ENCODE data around the gene ANXA1. TPM values are rescaled to one million over a fixed set of nuclear protein-coding genes. Genes with fewer than 3 reads are reported as not detected.

Gene ANXA1
- total RNA-seq, 5 donors from 2014 or later (not counting 1 experiment from before 2014, with no cell fraction given): 173 to 570 (median 200) TPM

- no peaks in the 10 kb centered on the region for H3K27me3 Mint-ChIP-seq
- Histone ChIP-seq H3K36me3 (ENCODE audit: control insufficient read depth in 2 of 2, extremely low read depth in 1 of 2, insufficient read depth in 1 of 2, low read length in 1 of 2) (no peaks in the 10 kb centered on the region), H3K4me3 (ENCODE audit: control insufficient read depth in 1 of 2, extremely low read depth in 1 of 2, low read length in 1 of 2) (no peak overlapping the region), H3K27ac (ENCODE audit: low read length) (no peak overlapping the region), H3K4me1 (ENCODE audit: control insufficient read depth in 1 of 2, extremely low read depth in 1 of 2, insufficient read depth in 2 of 2, low read length in 2 of 2) (peaks cover 3 to 8% of the 10 kb centered on the region in 2 experiments), H3K27me3 (replicated peaks in 1 of 2; ENCODE audit: control insufficient read depth in 2 of 2, extremely low read depth in 1 of 2, insufficient read depth in 2 of 2, low read length in 1 of 2) (no peaks in the 10 kb centered on the region), H3K9me3 (no peaks in the 10 kb centered on the region)
- ChIA-PET CTCF (interaction anchor here (1.0 to 1.5 kb wide), 4 partner anchors 13 to 28 kb away, joined by 3 to 7 read pairs (median 5); no protein-coding TSS in a partner anchor), POLR2A (interaction anchor here in 1 of 2 donors (0.6 to 1.3 kb wide), 3 partner anchors 17 to 770 kb away, joined by 3 to 4 read pairs (median 4); no protein-coding TSS in a partner anchor)
- no peak for ATAC-seq (replicated peaks in 1 of 4)
- no peak overlapping the region for H3K27ac Mint-ChIP-seq
- no peak overlapping the region for H3K4me3 Mint-ChIP-seq
- H3K9me3 Mint-ChIP-seq: no peaks in the 10 kb centered on the region
- peaks cover 18 to 29% (median 26%) of the 10 kb centered on the region in 3 donors for H3K4me1 Mint-ChIP-seq
- H3K36me3 Mint-ChIP-seq: no peaks in the 10 kb centered on the region
- DNase-seq: no peak
Measured at GRCh38 chr9:73135394-73135793, 16.3 kb upstream of the ANXA1 start.

- WGBS (ENCODE audit: insufficient coverage): no CpG with 5 or more reads among the region's 4 CpGs
- peaks cover 0 to 3% of the 10 kb centered on the region in 2 experiments for H3K4me1 ChIP-seq (ENCODE audit: control insufficient read depth in 1 of 2, extremely low read depth in 1 of 2, insufficient read depth in 2 of 2, low read length in 2 of 2)
- H3K27ac ChIP-seq (ENCODE audit: low read length): no peak overlapping the region
- ATAC-seq (replicated peaks in 1 of 4) (no peak), DNase-seq (no peak)
- H3K27me3 Mint-ChIP-seq: no peaks in the 10 kb centered on the region
- no peaks in the 10 kb centered on the region for H3K27me3 ChIP-seq (replicated peaks in 1 of 2; ENCODE audit: control insufficient read depth in 2 of 2, extremely low read depth in 1 of 2, insufficient read depth in 2 of 2, low read length in 1 of 2)
- H3K36me3 Mint-ChIP-seq: no peaks in the 10 kb centered on the region
- H3K9me3 Mint-ChIP-seq: no peaks in the 10 kb centered on the region
- H3K27ac Mint-ChIP-seq: no peak overlapping the region
- no peaks in the 10 kb centered on the region for H3K9me3 ChIP-seq
- H3K4me1 Mint-ChIP-seq: peaks cover 8 to 11% (median 11%) of the 10 kb centered on the region in 3 donors
- H3K4me3 ChIP-seq (ENCODE audit: control insufficient read depth in 1 of 2, extremely low read depth in 1 of 2, low read length in 1 of 2): no peak overlapping the region
- no peak overlapping the region for H3K4me3 Mint-ChIP-seq
- POLR2A ChIA-PET: interaction anchor here in 1 of 2 donors (0.6 kb wide), 1 partner anchor 15 kb away, joined by 3 read pairs; no protein-coding TSS in a partner anchor
- no peaks in the 10 kb centered on the region for H3K36me3 ChIP-seq (ENCODE audit: control insufficient read depth in 2 of 2, extremely low read depth in 1 of 2, insufficient read depth in 1 of 2, low read length in 1 of 2)
- CTCF ChIA-PET: no interaction called here
Measured at GRCh38 chr9:73137286-73137899, 14.3 kb upstream of the ANXA1 start.

- WGBS (ENCODE audit: insufficient coverage): 100% methylated on average over 1 of the region's 2 CpGs
- Histone ChIP-seq H3K4me3 (ENCODE audit: control insufficient read depth in 1 of 2, extremely low read depth in 1 of 2, low read length in 1 of 2) (no peak overlapping the region), H3K9me3 (no peaks in the 10 kb centered on the region), H3K4me1 (ENCODE audit: control insufficient read depth in 1 of 2, extremely low read depth in 1 of 2, insufficient read depth in 2 of 2, low read length in 2 of 2) (peaks cover 0 to 3% of the 10 kb centered on the region in 2 experiments), H3K36me3 (ENCODE audit: control insufficient read depth in 2 of 2, extremely low read depth in 1 of 2, insufficient read depth in 1 of 2, low read length in 1 of 2) (no peaks in the 10 kb centered on the region), H3K27ac (ENCODE audit: low read length) (no peak overlapping the region), H3K27me3 (replicated peaks in 1 of 2; ENCODE audit: control insufficient read depth in 2 of 2, extremely low read depth in 1 of 2, insufficient read depth in 2 of 2, low read length in 1 of 2) (no peaks in the 10 kb centered on the region)
- DNase-seq (no peak), ATAC-seq (replicated peaks in 1 of 4) (no peak)
- CTCF ChIA-PET: no interaction called here
- H3K9me3 Mint-ChIP-seq: no peaks in the 10 kb centered on the region
- no peaks in the 10 kb centered on the region for H3K27me3 Mint-ChIP-seq
- POLR2A ChIA-PET: interaction anchor here in 1 of 2 donors (0.6 kb wide), 1 partner anchor 15 kb away, joined by 3 read pairs; no protein-coding TSS in a partner anchor
- H3K4me1 Mint-ChIP-seq: peaks cover 3 to 9% (median 7%) of the 10 kb centered on the region in 3 donors
- no peak overlapping the region for H3K27ac Mint-ChIP-seq
- no peaks in the 10 kb centered on the region for H3K36me3 Mint-ChIP-seq
- H3K4me3 Mint-ChIP-seq: no peak overlapping the region
Measured at GRCh38 chr9:73137914-73138313, 13.8 kb upstream of the ANXA1 start.

GRCh38 chr9:73138516-73138915 is 13.1 kb upstream of the ANXA1 start:
- Mint-ChIP-seq H3K9me3 (no peaks in the 10 kb centered on the region), H3K4me3 (no peak overlapping the region), H3K27ac (no peak overlapping the region), H3K36me3 (no peaks in the 10 kb centered on the region), H3K27me3 (no peaks in the 10 kb centered on the region), H3K4me1 (peaks cover 0 to 8% (median 5%) of the 10 kb centered on the region in 3 donors)
- Histone ChIP-seq H3K36me3 (ENCODE audit: control insufficient read depth in 2 of 2, extremely low read depth in 1 of 2, insufficient read depth in 1 of 2, low read length in 1 of 2) (no peaks in the 10 kb centered on the region), H3K4me1 (ENCODE audit: control insufficient read depth in 1 of 2, extremely low read depth in 1 of 2, insufficient read depth in 2 of 2, low read length in 2 of 2) (no peaks in the 10 kb centered on the region), H3K9me3 (no peaks in the 10 kb centered on the region), H3K27ac (ENCODE audit: low read length) (no peak overlapping the region), H3K27me3 (replicated peaks in 1 of 2; ENCODE audit: control insufficient read depth in 2 of 2, extremely low read depth in 1 of 2, insufficient read depth in 2 of 2, low read length in 1 of 2) (no peaks in the 10 kb centered on the region), H3K4me3 (ENCODE audit: control insufficient read depth in 1 of 2, extremely low read depth in 1 of 2, low read length in 1 of 2) (no peak overlapping the region)
- DNase-seq (no peak), ATAC-seq (replicated peaks in 1 of 4) (no peak)
- ChIA-PET POLR2A (no interaction called here), CTCF (no interaction called here)
- no CpG with 5 or more reads among the region's 2 CpGs for WGBS (ENCODE audit: insufficient coverage)

GRCh38 chr9:73141282-73141681 is 10.4 kb upstream of the ANXA1 start:
- no CpG with 5 or more reads among the region's 1 CpG for WGBS (ENCODE audit: insufficient coverage)
- H3K4me3 Mint-ChIP-seq: no peak overlapping the region
- ChIA-PET POLR2A (no interaction called here), CTCF (interaction anchor here in 1 of 2 donors (0.6 kb wide), 1 partner anchor 60 kb away, joined by 3 read pairs; no protein-coding TSS in a partner anchor)
- Histone ChIP-seq H3K36me3 (ENCODE audit: control insufficient read depth in 2 of 2, extremely low read depth in 1 of 2, insufficient read depth in 1 of 2, low read length in 1 of 2) (no peaks in the 10 kb centered on the region), H3K27me3 (replicated peaks in 1 of 2; ENCODE audit: control insufficient read depth in 2 of 2, extremely low read depth in 1 of 2, insufficient read depth in 2 of 2, low read length in 1 of 2) (no peaks in the 10 kb centered on the region), H3K4me1 (ENCODE audit: control insufficient read depth in 1 of 2, extremely low read depth in 1 of 2, insufficient read depth in 2 of 2, low read length in 2 of 2) (no peaks in the 10 kb centered on the region), H3K9me3 (no peaks in the 10 kb centered on the region), H3K27ac (ENCODE audit: low read length) (no peak overlapping the region), H3K4me3 (ENCODE audit: control insufficient read depth in 1 of 2, extremely low read depth in 1 of 2, low read length in 1 of 2) (no peak overlapping the region)
- H3K9me3 Mint-ChIP-seq: no peaks in the 10 kb centered on the region
- peaks cover 0 to 15% (median 10%) of the 10 kb centered on the region in 3 donors for H3K4me1 Mint-ChIP-seq
- H3K27ac Mint-ChIP-seq: no peak overlapping the region
- ATAC-seq (replicated peaks in 1 of 4) (no peak), DNase-seq (no peak)
- no peaks in the 10 kb centered on the region for H3K27me3 Mint-ChIP-seq
- no peaks in the 10 kb centered on the region for H3K36me3 Mint-ChIP-seq

GRCh38 chr9:73143711-73144328 is 7.8 kb upstream of the ANXA1 start:
- Mint-ChIP-seq H3K4me3 (no peak overlapping the region), H3K27ac (peak overlapping the region in 1 of 2 donors; percentile 3), H3K4me1 (peaks cover 11 to 25% (median 18%) of the 10 kb centered on the region in 3 donors), H3K36me3 (no peaks in the 10 kb centered on the region), H3K27me3 (peaks cover 0 to 1% of the 10 kb centered on the region in 2 donors), H3K9me3 (no peaks in the 10 kb centered on the region)
- 38% methylated on average over 1 of the region's 2 CpGs for WGBS (ENCODE audit: insufficient coverage)
- Histone ChIP-seq H3K36me3 (ENCODE audit: control insufficient read depth in 2 of 2, extremely low read depth in 1 of 2, insufficient read depth in 1 of 2, low read length in 1 of 2) (no peaks in the 10 kb centered on the region), H3K9me3 (no peaks in the 10 kb centered on the region), H3K4me1 (ENCODE audit: control insufficient read depth in 1 of 2, extremely low read depth in 1 of 2, insufficient read depth in 2 of 2, low read length in 2 of 2) (peaks cover 0 to under 1% of the 10 kb centered on the region in 2 experiments), H3K27me3 (replicated peaks in 1 of 2; ENCODE audit: control insufficient read depth in 2 of 2, extremely low read depth in 1 of 2, insufficient read depth in 2 of 2, low read length in 1 of 2) (no peaks in the 10 kb centered on the region), H3K27ac (ENCODE audit: low read length) (no peak overlapping the region), H3K4me3 (ENCODE audit: control insufficient read depth in 1 of 2, extremely low read depth in 1 of 2, low read length in 1 of 2) (no peak overlapping the region)
- ChIA-PET POLR2A (interaction anchor here in 1 of 2 donors (0.6 to 0.7 kb wide), 2 partner anchors 11 to 561 kb away, joined by 3 to 4 read pairs; no protein-coding TSS in a partner anchor), CTCF (interaction anchor here (0.6 to 1.8 kb wide), 5 partner anchors 9 to 1143 kb away, joined by 3 to 11 read pairs (median 5); no protein-coding TSS in a partner anchor)
- no peak for DNase-seq
- ATAC-seq (replicated peaks in 1 of 4): no peak
